DND-41 (cell line): ENCODE results near the gene RIOK3.

Source experiments
- ATAC-seq: fragments of 200-7000 bp; cut with Tn5 transposase; 3 replicates; pipeline ENCODE4 v1.9.1; 2021; ENCODE audit warnings: low read depth; ENCODE audit not compliant: insufficient read depth
- DNase-seq: peaks from one replicate; pipeline ENCODE4 v3.0.0-alpha.2; 2020
- H2AFZ ChIP-seq: 2 replicates; pipeline ENCODE4 v1.6.0; 2012; ENCODE audit warnings: low read depth, low read length
- H3K27ac ChIP-seq: 2 replicates; pipeline ENCODE4 v1.5.1; 2012; ENCODE audit warnings: low read length, inconsistent platforms
- H3K27me3 ChIP-seq: fragments of 200-600 bp; sonication (generic); 2 replicates; pipeline ENCODE4 v1.6.0; 2012; ENCODE audit warnings: low read length, mild to moderate bottlenecking, inconsistent platforms; ENCODE audit not compliant: insufficient read depth, poor library complexity
- H3K36me3 ChIP-seq: 2 replicates; pipeline ENCODE4 v1.5.1; 2012; ENCODE audit warnings: low read length, inconsistent platforms; ENCODE audit not compliant: insufficient read depth
- H3K4me1 ChIP-seq: 2 replicates; pipeline ENCODE4 v1.5.1; 2012; ENCODE audit warnings: mild to moderate bottlenecking, low read length; ENCODE audit not compliant: insufficient read depth
- H3K4me2 ChIP-seq: 2 replicates; pipeline ENCODE4 v1.6.0; 2012; ENCODE audit warnings: mild to moderate bottlenecking, moderate library complexity, low read length, inconsistent platforms; ENCODE audit not compliant: insufficient read depth
- H3K4me3 ChIP-seq, 2 experiments: fragments of 200-600 bp in 1 of 2; shearing (Covaris generic) in 1 of 2; 2 replicates each; pipeline ENCODE4 v1.5.1; 2012 to 2016; ENCODE audit warnings: inconsistent platforms in 2 of 2, low read length in 2 of 2, mild to moderate bottlenecking in 2 of 2, low read depth in 1 of 2, moderate library complexity in 1 of 2
- H3K79me2 ChIP-seq: 2 replicates; pipeline ENCODE4 v1.6.0; 2012; ENCODE audit warnings: low read length, inconsistent platforms; ENCODE audit not compliant: insufficient read depth
- H3K9ac ChIP-seq: 2 replicates; pipeline ENCODE4 v1.6.0; 2012; ENCODE audit warnings: low read depth, mild to moderate bottlenecking, inconsistent platforms, low read length, moderate library complexity
- H3K9me3 ChIP-seq: 2 replicates; pipeline ENCODE4 v1.5.1; 2012; ENCODE audit warnings: low read length, moderate library complexity, mild to moderate bottlenecking, inconsistent platforms; ENCODE audit not compliant: insufficient read depth, severe bottlenecking
- H4K20me1 ChIP-seq: 2 replicates; pipeline ENCODE4 v1.6.0; 2012; ENCODE audit warnings: low read length; ENCODE audit not compliant: insufficient read depth
- CTCF ChIP-seq: IDR thresholded peaks from 2 replicates; pipeline ENCODE4 v1.5.1; 2012; ENCODE audit warnings: borderline replicate concordance, low read length, moderate library complexity, mild to moderate bottlenecking; ENCODE audit not compliant: poor library complexity, severe bottlenecking; ENCODE audit errors: extremely low read depth
- EZH2 ChIP-seq: IDR thresholded peaks from 3 replicates; pipeline ENCODE4 v1.6.1; 2012; ENCODE audit warnings: borderline replicate concordance, low read depth, mild to moderate bottlenecking, moderate library complexity, low read length, inconsistent platforms; ENCODE audit not compliant: severe bottlenecking

The RIOK3 gene

GRCh38 chr18:23523429-23524212 is 70.5 kb downstream of the RIOK3 start:
- DNase-seq (no peak), ATAC-seq (no peak)
- Histone ChIP-seq H2AFZ (no peak overlapping the region), H3K4me2 (no peak overlapping the region), H3K4me3 (no peak overlapping the region), H4K20me1 (no peaks in the 10 kb centered on the region), H3K27ac (no peak overlapping the region), H3K9me3 (no peaks in the 10 kb centered on the region), H3K36me3 (peaks cover 87% of the 10 kb centered on the region), H3K9ac (no peak overlapping the region), H3K79me2 (no peaks in the 10 kb centered on the region), H3K4me1 (no peaks in the 10 kb centered on the region), H3K27me3 (no peaks in the 10 kb centered on the region)
- TF ChIP-seq CTCF (no peak), EZH2 (no peak)

- ATAC-seq: no peak
- Histone ChIP-seq H3K9me3 (no peaks in the 10 kb centered on the region), H3K36me3 (peaks cover 87% of the 10 kb centered on the region), H4K20me1 (no peaks in the 10 kb centered on the region), H3K4me1 (no peaks in the 10 kb centered on the region), H3K27me3 (no peaks in the 10 kb centered on the region), H2AFZ (no peak overlapping the region), H3K79me2 (no peaks in the 10 kb centered on the region), H3K4me2 (no peak overlapping the region), H3K27ac (no peak overlapping the region), H3K4me3 (no peak overlapping the region), H3K9ac (no peak overlapping the region)
- TF ChIP-seq CTCF (no peak), EZH2 (no peak)
- no peak for DNase-seq
Observed at GRCh38 chr18:23524213-23524707, 71.2 kb downstream of the RIOK3 start.

GRCh38 chr18:23526501-23527063 is 73.5 kb downstream of the RIOK3 start:
- Histone ChIP-seq H3K79me2 (no peaks in the 10 kb centered on the region), H3K9ac (no peak overlapping the region), H3K4me1 (no peaks in the 10 kb centered on the region), H3K9me3 (no peaks in the 10 kb centered on the region), H2AFZ (no peak overlapping the region), H3K27ac (no peak overlapping the region), H3K27me3 (no peaks in the 10 kb centered on the region), H3K36me3 (peaks cover 91% of the 10 kb centered on the region), H4K20me1 (no peaks in the 10 kb centered on the region), H3K4me3 (no peak overlapping the region), H3K4me2 (no peak overlapping the region)
- TF ChIP-seq CTCF (no peak), EZH2 (no peak)
- no peak for DNase-seq
- ATAC-seq: no peak
